IPS DF 6.9 (cell line): Measurements from ENCODE around the gene PCDH8.
"Not testable (repeated sequence)": the region's sequence is repeated elsewhere in the genome, so short reads cannot be mapped to it uniquely, and the experiment has no call there.

Experiments
- DNase-seq: peaks from one replicate; pipeline ENCODE4 v3.0.0-alpha.2; 2013; ENCODE audit warnings: low read depth, low spot score
- H3K27ac ChIP-seq: one replicate; pipeline ENCODE4 v1.5.1; 2013; ENCODE audit warnings: low read length, control low read depth
- H3K27me3 ChIP-seq: 2 replicates; pipeline ENCODE4 v1.6.1; 2013; ENCODE audit warnings: mild to moderate bottlenecking, low read length; ENCODE audit not compliant: control insufficient read depth, insufficient read depth
- H3K36me3 ChIP-seq: 2 replicates; pipeline ENCODE4 v1.6.1; 2013; ENCODE audit warnings: low read length; ENCODE audit not compliant: control insufficient read depth, insufficient read depth
- H3K4me1 ChIP-seq: 2 replicates; pipeline ENCODE4 v1.6.1; 2013; ENCODE audit warnings: low read length; ENCODE audit not compliant: control insufficient read depth, insufficient read depth
- H3K4me3 ChIP-seq: 2 replicates; pipeline ENCODE4 v1.5.1; 2013; ENCODE audit warnings: mild to moderate bottlenecking, low read length
- H3K9me3 ChIP-seq: 2 replicates; pipeline ENCODE4 v1.6.1; 2013; ENCODE audit warnings: low read length, inconsistent platforms; ENCODE audit not compliant: control insufficient read depth, insufficient read depth
- WGBS: extraction: QIAGEN DNeasy Blood & Tissue Kit; methylation state at CpG from one replicate; pipeline ENCODE4 v1.1.7; 2013; ENCODE audit warnings: mixed read lengths, missing lambda C conversion rate; ENCODE audit not compliant: insufficient read length, insufficient coverage; 5-methylcytosine and 5-hydroxymethylcytosine counted together

Gene PCDH8

GRCh38 chr13:52817886-52818285, 30.6 kb downstream of the PCDH8 start:
- H3K4me3 ChIP-seq, H3K27me3 ChIP-seq, H3K9me3 ChIP-seq, H3K36me3 ChIP-seq, H3K4me1 ChIP-seq, DNase-seq, H3K27ac ChIP-seq: not testable (repeated sequence)
- WGBS = no CpG with 5 or more reads among the region's 29 CpGs

DNA sequence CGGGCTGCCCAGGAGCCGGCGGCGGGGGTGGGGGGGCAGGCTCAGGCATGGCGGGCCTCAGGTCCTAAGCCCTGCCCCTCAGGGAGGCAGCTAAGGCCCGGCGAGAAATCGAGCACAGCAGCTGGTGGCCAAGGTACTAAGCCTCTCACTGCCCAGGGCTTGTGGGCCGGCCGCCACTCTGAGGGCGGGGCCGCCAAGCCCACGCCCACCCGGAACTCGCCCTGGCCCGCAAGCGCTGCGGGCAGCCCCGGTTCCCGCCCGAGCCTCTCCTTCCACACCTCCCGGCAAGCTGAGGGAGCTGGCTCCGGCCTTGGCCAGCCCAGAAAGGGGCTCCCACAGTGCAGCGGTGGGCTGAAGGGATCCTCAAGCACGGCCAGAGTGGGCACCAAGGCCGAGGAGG, 33.1 kb downstream of the PCDH8 start:
- Histone ChIP-seq H3K27me3 (no peaks in the 10 kb centered on the region), H3K4me3 (no peak overlapping the region), H3K27ac (no peak overlapping the region), H3K36me3 (no peaks in the 10 kb centered on the region), H3K4me1 (no peaks in the 10 kb centered on the region), H3K9me3 (no peaks in the 10 kb centered on the region)
- DNase-seq = no peak
- WGBS = no CpG with 5 or more reads among the region's 26 CpGs

DNA sequence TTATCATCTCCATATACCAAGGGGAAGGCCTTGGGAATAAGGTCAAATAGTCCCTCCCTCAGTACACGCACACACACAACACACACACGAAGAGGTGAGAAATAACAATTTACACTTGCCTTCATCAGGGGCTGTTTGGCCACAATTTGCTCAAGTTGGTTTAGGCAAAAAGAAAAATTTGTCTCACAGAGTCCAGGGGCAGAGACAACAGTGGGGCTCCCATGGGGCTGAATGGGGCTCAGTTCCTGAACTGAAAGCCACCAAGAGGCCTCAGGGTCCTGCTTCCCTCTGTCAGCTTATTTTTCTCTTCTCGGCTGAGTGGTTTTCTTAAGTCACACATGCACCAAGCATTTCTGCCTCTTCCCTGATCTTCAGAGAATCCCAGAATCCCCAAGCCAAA, 35.5 kb downstream of the PCDH8 start:
- no CpG with 5 or more reads among the region's 3 CpGs for WGBS

DNA sequence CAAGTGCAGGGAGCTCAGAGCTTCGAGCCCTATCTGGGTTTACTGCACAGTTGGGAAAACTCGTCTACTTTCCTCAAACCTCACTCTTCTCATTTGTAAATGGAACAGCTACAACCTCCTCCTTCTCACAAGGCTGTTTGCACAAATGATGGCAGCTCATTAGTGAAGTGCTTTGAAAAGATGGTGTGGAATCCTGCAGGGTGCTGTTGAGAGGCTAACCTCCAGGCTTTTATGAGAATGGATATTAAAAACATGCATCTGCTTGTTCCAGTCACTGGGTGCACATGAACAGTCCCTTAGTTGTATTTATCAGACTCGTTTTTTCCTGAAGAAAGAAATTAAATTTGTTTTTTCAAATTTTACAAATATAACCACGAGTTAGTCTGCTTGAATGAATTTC, 36.6 kb downstream of the PCDH8 start:
- DNase-seq = no peak
- H3K36me3 ChIP-seq = no peaks in the 10 kb centered on the region
- H3K27me3 ChIP-seq = no peaks in the 10 kb centered on the region
- H3K27ac ChIP-seq = no peak overlapping the region
- no CpG with 5 or more reads among the region's 4 CpGs for WGBS
- H3K4me3 ChIP-seq = no peak overlapping the region
- no peaks in the 10 kb centered on the region for H3K4me1 ChIP-seq
- H3K9me3 ChIP-seq = no peaks in the 10 kb centered on the region

More for the DNA sequence above, 35.5 kb downstream of the PCDH8 start:
- H3K27ac ChIP-seq = no peak overlapping the region
- H3K27me3 ChIP-seq = no peaks in the 10 kb centered on the region
- H3K36me3 ChIP-seq = no peaks in the 10 kb centered on the region
- no peak for DNase-seq
- no peaks in the 10 kb centered on the region for H3K4me1 ChIP-seq
- no peaks in the 10 kb centered on the region for H3K9me3 ChIP-seq
- H3K4me3 ChIP-seq = no peak overlapping the region

DNA sequence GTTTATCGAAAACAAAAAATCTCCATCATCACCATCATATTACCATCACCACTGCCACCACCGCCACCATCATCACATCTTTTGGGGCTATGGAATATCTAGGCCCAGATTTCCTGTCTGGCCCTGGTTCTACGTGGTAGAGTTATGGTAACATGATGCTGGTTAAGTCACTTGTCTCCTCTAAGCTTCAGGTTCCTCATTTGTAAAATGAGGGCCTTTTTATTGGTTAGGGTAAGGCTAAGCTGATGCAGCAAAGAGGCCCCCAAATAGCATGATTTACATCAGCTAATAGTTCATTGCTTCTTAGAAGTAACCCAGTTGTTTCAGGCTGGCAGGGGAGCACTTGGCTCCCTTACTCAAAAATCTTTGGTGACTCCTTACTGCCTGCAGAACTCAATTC, 37.9 kb downstream of the PCDH8 start:
- DNase-seq = no peak
- no peaks in the 10 kb centered on the region for H3K9me3 ChIP-seq
- H3K27ac ChIP-seq = no peak overlapping the region
- H3K4me3 ChIP-seq = no peak overlapping the region
- H3K4me1 ChIP-seq = no peaks in the 10 kb centered on the region
- H3K36me3 ChIP-seq = no peaks in the 10 kb centered on the region
- no peaks in the 10 kb centered on the region for H3K27me3 ChIP-seq
- WGBS = no CpG with 5 or more reads among the region's 3 CpGs

DNA sequence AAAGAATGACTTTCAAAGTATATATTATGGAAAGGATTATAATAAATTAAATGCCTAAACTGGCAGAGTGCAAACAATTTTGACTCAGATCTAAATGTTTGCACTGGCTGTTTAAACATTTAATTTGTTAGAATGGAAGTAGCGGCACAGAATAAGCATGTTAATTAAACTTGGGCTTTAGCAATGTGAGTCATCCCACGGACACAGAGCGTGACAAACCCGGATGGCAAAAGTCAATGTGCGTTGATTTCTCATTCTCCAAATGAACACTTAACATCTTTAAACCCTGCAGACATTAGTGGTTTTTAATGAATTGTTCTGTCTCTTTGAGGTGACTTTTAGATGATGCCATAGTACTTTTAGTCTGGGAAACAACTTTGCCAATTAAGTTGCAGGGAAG, 38.4 kb downstream of the PCDH8 start:
- Histone ChIP-seq H3K27me3 (no peaks in the 10 kb centered on the region), H3K9me3 (no peaks in the 10 kb centered on the region), H3K27ac (no peak overlapping the region), H3K36me3 (no peaks in the 10 kb centered on the region), H3K4me3 (no peak overlapping the region), H3K4me1 (no peaks in the 10 kb centered on the region)
- no CpG with 5 or more reads among the region's 5 CpGs for WGBS
- no peak for DNase-seq

- Histone ChIP-seq H3K27ac (no peak overlapping the region), H3K4me1 (no peaks in the 10 kb centered on the region), H3K4me3 (no peak overlapping the region), H3K9me3 (no peaks in the 10 kb centered on the region), H3K27me3 (no peaks in the 10 kb centered on the region), H3K36me3 (no peaks in the 10 kb centered on the region)
- DNase-seq = peak; percentile 77
- no CpG with 5 or more reads among the region's 3 CpGs for WGBS
Measured at GRCh38 chr13:52809310-52809769, 39.1 kb downstream of the PCDH8 start.

- no peak for DNase-seq
- no peaks in the 10 kb centered on the region for H3K36me3 ChIP-seq
- WGBS = no CpG with 5 or more reads among the region's 1 CpG
- H3K4me3 ChIP-seq = no peak overlapping the region
- no peaks in the 10 kb centered on the region for H3K9me3 ChIP-seq
- no peak overlapping the region for H3K27ac ChIP-seq
- H3K4me1 ChIP-seq = no peaks in the 10 kb centered on the region
- no peaks in the 10 kb centered on the region for H3K27me3 ChIP-seq
Measured at GRCh38 chr13:52808842-52809219, 39.6 kb downstream of the PCDH8 start.

- no peak overlapping the region for H3K4me3 ChIP-seq
- no peaks in the 10 kb centered on the region for H3K27me3 ChIP-seq
- WGBS = no CpG with 5 or more reads among the region's 6 CpGs
- no peak overlapping the region for H3K27ac ChIP-seq
- no peaks in the 10 kb centered on the region for H3K9me3 ChIP-seq
- no peaks in the 10 kb centered on the region for H3K36me3 ChIP-seq
- DNase-seq = no peak
- no peaks in the 10 kb centered on the region for H3K4me1 ChIP-seq
Measured at GRCh38 chr13:52806029-52806428, 42.4 kb downstream of the PCDH8 start.

DNA sequence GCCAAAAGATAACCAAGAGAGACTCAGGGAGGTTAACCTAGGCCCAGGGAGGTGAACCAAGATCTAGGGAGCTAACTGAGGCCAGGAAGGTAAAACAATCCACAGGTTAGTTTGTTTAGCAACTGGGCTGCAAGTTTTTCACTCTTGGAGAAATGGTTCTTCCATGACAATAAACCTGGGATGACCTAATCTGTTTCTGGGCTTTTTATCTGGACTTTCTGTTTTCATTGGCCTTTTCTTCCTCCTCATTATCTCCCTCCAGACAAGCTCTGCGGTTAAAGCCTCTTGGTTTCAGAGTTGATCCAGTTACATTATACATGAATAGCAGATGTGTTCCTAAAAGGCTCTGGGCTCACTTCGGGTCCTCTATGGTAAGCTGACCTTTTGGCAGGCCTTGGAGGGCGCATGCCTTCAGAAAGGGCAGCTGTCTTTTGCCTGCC, 44.2 kb downstream of the PCDH8 start:
- no peak for DNase-seq
- no peaks in the 10 kb centered on the region for H3K4me1 ChIP-seq
- no CpG with 5 or more reads among the region's 3 CpGs for WGBS

GRCh38 chr13:52800856-52801255, 47.6 kb downstream of the PCDH8 start:
- Histone ChIP-seq H3K4me1 (no peaks in the 10 kb centered on the region), H3K36me3 (no peaks in the 10 kb centered on the region), H3K27me3 (no peaks in the 10 kb centered on the region), H3K4me3 (no peak overlapping the region), H3K27ac (no peak overlapping the region), H3K9me3 (no peaks in the 10 kb centered on the region)
- DNase-seq = no peak
- no CpG with 5 or more reads among the region's 5 CpGs for WGBS

More for the DNA sequence above, 44.2 kb downstream of the PCDH8 start:
- Histone ChIP-seq H3K36me3 (no peaks in the 10 kb centered on the region), H3K9me3 (no peaks in the 10 kb centered on the region), H3K27ac (no peak overlapping the region), H3K4me3 (no peak overlapping the region), H3K27me3 (no peaks in the 10 kb centered on the region)
